ENCODE measurements around the gene CDC42BPA. TPM values are rescaled to one million over a fixed set of nuclear protein-coding genes. Genes with fewer than 3 reads are reported as not detected.

The CDC42BPA gene
- total and polyA plus RNA-seq, 2 of the 8 experiments (the other 6 are each of a cell fraction or from before 2014, with no cell fraction given): 7.1 to 28.5 TPM

GRCh38 chr1:227190321-227190720 lies 128.0 kb downstream of the CDC42BPA start:
- Histone ChIP-seq H3K4ac (replicated peaks; ENCODE audit: insufficient read length, low read depth, low read length) (no peak overlapping the region), H3K18ac (ENCODE audit: extremely low read depth, low read length) (no peak overlapping the region), H3K4me1 (replicated peaks in 1 of 4; ENCODE audit: control insufficient read depth in 3 of 4, insufficient read depth in 4 of 4, low read length in 3 of 4) (peaks cover 0 to 4% (median 0%) of the 10 kb centered on the region in 4 experiments; a peak in 1 of 7 replicates), H3K23ac (ENCODE audit: insufficient read length) (no peak overlapping the region), H4K20me1 (replicated peaks in 1 of 2; ENCODE audit: control insufficient read depth in 1 of 2, insufficient read depth in 2 of 2, low read length in 2 of 2) (peaks cover 0 to 2% of the 10 kb centered on the region in 2 experiments), H2AFZ (ENCODE audit: low read length) (no peak overlapping the region), H2BK15ac (ENCODE audit: low read length) (no peak overlapping the region), H3K14ac (ENCODE audit: insufficient read length) (no peak overlapping the region), H3K9ac (replicated peaks in 1 of 4; ENCODE audit: extremely low read depth in 1 of 4, low read depth in 3 of 4, low read length in 3 of 4) (no peak overlapping the region), H2BK20ac (ENCODE audit: low read length) (no peak overlapping the region), H3K9me3 (ENCODE audit: insufficient read depth in 2 of 2, low read depth in 1 of 2, low read length in 1 of 2) (no peaks in the 10 kb centered on the region), H3K27ac (ENCODE audit: low read depth, low read length) (no peak overlapping the region), H4K8ac (ENCODE audit: extremely low read depth, insufficient read depth, low read length) (no peak overlapping the region), H3K4me3 (ENCODE audit: extremely low read depth in 1 of 4, insufficient read depth in 2 of 4, low read depth in 3 of 4, low read length in 4 of 4) (no peak overlapping the region), H3K56ac (replicated peaks; ENCODE audit: insufficient read length, low read depth, low read length) (no peak overlapping the region), H3K36me3 (ENCODE audit: control insufficient read depth in 2 of 4, insufficient read depth in 4 of 4, low read length in 3 of 4) (no peaks in the 10 kb centered on the region; a peak in 2 of 8 replicates), H3K79me2 (ENCODE audit: control insufficient read depth in 1 of 2, insufficient read depth in 2 of 2, low read length in 2 of 2) (0 out of 4 replicates have a peak, but pooled peaks cover 0 to 8% of the 10 kb centered on the region in 2 experiments), H2AK5ac (ENCODE audit: low read depth, low read length) (no peak overlapping the region), H3K27me3 (replicated peaks in 1 of 4; ENCODE audit: control insufficient read depth in 3 of 4, extremely low read depth in 1 of 4, insufficient read depth in 3 of 4, low read length in 3 of 4) (no peaks in the 10 kb centered on the region), H3K4me2 (ENCODE audit: insufficient read depth in 1 of 2, low read depth in 2 of 2, low read length in 2 of 2) (no peak overlapping the region), H2BK12ac (ENCODE audit: low read depth, low read length) (no peak overlapping the region), H4K5ac (ENCODE audit: insufficient read length, low read depth, low read length) (no peak overlapping the region), H2BK5ac (ENCODE audit: low read depth, low read length) (no peak overlapping the region), H2BK120ac (replicated peaks; ENCODE audit: low read depth, low read length) (no peak overlapping the region), H3K23me2 (ENCODE audit: low read depth, low read length) (peaks cover 1% of the 10 kb centered on the region; the same call in 1 of the 2 replicates), H3K79me1 (ENCODE audit: low read depth, low read length) (peaks cover 4% of the 10 kb centered on the region; the same call in 1 of the 2 replicates), H4K91ac (replicated peaks; ENCODE audit: insufficient read length, low read length) (no peak overlapping the region)
- WGBS, 2 experiments (ENCODE audit: extremely low coverage in 1 of 2, insufficient coverage in 1 of 2, insufficient read length in 1 of 2, insufficient replicate concordance in 2 of 2, low coverage in 1 of 2, low lambda C conversion rate in 2 of 2, missing lambda C conversion rate in 1 of 2): 94% methylated on average over 2 of the region's 2 CpGs; no CpG with 5 or more reads in 1 of the 2 experiments
- POLR2A ChIA-PET (ENCODE audit: partially characterized antibody): no interaction called here
- TF ChIP-seq CEBPB (IDR thresholded peaks at IDR 0.05; ENCODE audit: low read depth, low read length) (no peak), SUZ12 (IDR thresholded peaks at IDR 0.05; ENCODE audit: low read length) (no peak)
- FAIRE-seq (no peak), DNase-seq (ENCODE audit: low read depth in 1 of 2, low spot score in 2 of 2) (no peak)
- CTCF ChIA-PET (ENCODE audit: partially characterized antibody): no interaction called here

All from H1 (cell line).